ENCODE measurements around the gene SIRPA.
"Not testable (repeated sequence)": the region's sequence is repeated elsewhere in the genome, so short reads cannot be mapped to it uniquely, and the experiment has no call there.

The SIRPA gene

DNA sequence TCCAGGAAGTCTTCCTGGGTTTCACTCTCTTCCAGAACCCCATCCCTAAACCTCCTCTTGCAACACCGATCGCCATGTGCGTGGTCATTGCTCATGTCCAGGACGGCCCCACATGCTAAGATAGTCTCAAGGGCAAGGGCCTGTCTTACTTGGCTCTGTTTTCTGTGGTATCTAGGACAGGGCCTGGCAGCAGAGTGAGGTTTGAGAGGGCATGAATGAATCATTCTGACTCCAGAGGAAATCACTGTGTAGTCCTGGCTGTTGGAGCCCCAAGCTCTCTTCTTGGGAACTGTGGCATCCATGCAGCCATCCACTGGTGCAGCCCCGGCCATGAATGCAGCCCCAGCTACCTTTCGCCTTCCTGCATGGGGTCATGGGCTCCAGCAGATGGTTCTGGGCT lies 12.4 kb downstream of the SIRPA start:
- no peak for DNase-seq (ENCODE audit: low read depth)

DNA sequence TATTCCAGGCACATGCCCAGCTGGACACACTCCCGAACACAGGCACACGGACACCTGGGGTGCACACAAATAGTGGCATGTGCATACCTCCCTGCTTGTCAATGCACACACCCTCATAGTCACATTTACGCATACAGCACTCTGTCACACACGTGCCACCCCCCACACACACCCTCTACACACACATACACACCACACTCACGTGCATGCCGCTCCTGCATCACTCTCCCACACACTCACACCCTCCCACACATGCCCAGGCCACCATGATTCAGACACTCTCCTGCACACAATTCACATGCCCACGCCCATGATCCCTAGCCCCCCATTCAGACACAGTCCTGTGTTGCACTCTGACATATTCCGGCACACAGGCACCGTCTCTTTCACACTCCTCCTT lies 13.0 kb downstream of the SIRPA start:
- DNase-seq (ENCODE audit: low read depth), result no peak

DNA sequence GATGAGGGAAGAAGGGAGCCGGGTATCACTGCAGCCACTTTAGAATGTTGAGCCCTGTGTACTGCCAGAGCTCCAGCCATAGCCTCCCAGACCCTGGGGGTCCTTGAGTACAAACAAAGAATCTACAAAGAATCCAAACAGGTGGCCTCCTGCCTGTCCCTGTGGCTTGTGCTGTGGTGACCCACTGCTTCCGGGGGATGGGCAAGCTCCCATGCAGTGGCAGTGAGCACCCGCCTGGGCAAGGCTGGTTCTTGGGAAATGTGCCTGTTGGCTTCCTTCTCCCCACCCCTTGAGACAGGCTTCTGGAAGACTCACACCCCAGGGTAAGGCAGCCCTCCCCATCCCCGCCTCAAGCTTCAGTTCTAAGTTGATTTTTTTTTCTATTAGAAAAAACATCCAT lies 13.9 kb downstream of the SIRPA start:
- no peak for DNase-seq (ENCODE audit: low read depth)

DNA sequence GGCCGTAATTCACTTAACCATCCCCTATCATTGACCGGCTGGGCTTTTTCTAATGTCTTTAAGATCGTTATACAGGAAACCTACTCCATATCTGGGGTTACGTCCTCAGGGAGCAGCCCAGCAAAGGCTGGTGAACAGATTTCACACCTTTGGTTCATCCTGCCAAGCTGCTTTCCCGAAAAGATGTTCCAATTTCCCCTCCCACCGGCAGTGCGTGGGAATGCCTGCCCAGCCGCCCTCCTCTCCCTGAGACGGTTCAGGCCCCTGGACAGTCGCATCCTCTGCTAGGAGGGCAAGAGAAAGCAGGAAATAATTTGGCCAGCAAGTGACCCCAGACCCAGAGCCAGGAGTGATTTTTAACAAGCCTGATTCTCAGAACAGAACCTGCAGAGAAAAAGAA lies 16.3 kb downstream of the SIRPA start:
- DNase-seq (ENCODE audit: low read depth), result no peak

DNA sequence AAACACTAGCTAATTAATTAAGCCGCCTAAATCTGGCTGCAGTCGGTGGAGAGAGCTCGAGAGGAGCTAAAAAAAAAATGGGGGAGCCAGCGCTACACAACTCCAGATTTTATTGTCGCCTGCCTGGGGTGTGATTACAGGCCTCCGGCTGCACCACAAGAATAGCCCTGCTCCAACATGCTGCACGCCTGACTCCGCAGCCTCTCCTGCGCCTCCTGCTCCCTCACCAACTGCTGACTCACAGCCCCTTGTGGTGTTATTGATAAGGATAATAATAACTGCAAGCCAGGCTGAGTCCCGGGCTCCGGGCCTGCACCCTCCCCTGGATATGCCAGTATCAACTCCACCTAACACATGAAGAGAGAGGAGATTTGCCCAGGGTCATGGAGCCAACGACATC lies 16.8 kb downstream of the SIRPA start:
- peak; percentile 4 for DNase-seq (ENCODE audit: low read depth)

DNA sequence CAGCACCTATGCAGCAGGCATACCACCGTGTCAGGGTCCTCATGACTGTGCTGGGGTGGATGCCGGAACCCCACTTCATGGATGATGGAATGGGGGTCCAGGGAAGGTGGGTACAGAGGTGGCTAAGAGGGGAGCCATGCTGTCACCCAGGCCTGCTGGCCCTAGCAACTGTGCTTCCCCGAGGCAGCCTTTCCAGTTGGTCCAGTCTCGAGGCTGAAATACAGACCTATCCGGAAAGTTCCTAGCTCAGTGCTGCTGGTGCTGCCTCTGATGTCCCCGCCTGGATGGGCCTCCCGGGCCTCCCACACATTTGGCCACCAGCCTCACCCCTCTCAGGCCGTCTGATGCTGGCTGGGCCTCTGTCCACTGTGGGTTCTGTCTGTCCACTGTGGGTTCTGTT lies 17.4 kb downstream of the SIRPA start:
- no peak for DNase-seq (ENCODE audit: low read depth)

DNA sequence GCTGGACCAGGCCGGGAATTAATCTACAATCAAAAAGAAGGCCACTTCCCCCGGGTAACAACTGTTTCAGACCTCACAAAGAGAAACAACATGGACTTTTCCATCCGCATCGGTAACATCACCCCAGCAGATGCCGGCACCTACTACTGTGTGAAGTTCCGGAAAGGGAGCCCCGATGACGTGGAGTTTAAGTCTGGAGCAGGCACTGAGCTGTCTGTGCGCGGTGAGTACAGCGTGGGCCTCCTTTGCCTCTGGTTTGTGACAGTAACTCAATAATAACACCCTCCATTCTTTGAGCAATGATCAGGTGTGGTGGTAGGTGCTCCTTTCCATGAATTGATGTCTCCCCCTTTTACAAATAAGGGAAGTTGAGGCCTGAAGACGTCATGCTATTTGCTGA lies 20.0 kb downstream of the SIRPA start:
- DNase-seq (ENCODE audit: low read depth), result not testable (repeated sequence)

DNA sequence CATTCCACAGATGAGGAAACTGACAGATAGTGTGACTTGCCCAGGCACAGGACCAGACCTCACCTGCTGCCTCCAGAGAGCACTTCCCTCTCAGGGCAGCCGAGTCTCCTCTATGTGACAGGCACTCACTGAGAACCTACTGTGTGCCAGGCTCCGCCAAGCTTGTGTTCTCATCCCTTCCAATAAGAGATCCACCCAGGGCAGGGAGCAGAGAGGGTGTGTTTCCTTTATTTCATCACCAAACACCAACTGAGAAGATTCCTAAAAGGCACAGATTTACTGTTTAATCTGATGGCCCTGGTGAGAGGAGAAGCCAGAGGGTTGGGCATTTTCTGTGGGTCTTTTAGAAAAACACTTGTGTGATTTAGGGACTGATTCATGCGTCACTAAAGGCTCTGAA lies 20.5 kb downstream of the SIRPA start:
- no peak for DNase-seq (ENCODE audit: low read depth)

DNA sequence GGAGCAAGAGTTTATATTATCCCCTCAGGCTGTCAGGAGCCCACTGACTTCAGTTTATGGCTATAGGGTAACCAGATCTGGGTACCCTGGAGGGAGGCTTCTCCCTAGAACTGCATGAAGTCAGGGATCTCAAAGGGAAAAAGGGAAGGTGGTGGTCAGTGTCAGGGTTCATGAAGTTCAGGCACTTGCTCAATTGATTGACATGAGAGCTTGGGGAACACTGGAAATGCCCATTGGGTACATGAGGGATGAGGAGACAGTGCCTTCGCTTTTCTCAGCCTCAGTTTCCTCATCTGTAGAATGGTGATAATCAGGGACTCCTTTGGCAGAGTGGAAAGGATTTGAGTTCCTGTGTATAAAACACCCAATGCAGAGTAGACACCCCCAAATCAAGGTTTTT lies 22.6 kb downstream of the SIRPA start:
- DNase-seq (ENCODE audit: low read depth), result no peak

DNA sequence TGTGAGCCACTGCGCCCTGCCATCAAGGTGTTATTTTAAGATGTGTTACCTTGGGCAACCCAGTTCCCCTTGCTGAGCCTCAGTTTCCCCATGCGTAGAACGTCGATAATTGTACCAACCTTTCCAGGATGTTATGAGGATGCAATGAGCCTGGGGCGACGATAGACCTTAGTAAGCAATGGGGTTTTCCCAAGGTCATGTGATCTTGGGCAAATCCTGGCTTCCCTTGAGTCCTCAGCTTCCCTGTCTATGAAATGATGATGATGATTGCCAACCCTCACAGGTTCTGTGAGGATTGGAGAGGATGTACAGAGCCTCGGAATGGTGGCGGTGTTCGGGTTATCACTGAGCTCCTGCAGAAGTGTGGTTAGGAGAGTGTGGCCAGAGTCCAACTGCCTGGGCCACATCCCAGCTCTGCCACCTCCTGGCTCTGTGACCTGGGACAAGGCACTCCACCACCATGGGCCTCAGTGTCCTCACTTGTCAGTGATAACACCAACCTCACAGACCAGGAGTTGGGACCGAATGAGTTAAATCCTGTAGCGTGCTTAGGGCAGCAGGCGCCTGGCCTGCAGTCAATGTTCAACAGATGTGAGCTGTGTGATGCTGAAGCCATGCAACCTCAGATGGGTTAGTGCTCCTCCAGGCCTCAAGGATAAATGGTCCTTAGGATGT lies 23.4 kb downstream of the SIRPA start:
- no peak for DNase-seq (ENCODE audit: low read depth)

DNA sequence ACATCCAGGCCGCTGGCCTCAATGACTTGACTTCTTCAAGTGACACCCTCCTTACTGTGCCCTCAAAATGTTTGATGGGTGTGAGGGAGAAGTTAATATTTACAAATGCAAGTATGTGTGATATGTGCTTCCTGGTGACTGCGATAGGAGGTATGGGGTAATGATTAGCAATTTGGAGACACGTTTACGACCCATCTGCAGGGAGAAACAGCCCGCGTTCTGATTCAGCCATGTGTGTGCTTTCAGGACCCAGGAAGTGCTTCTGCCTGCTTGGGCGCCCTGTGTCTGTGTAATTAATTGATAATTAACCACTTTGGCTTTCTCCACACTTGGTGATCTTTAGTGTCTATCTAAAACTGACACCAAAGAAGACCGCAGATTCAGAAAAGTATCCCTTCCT lies 25.0 kb downstream of the SIRPA start:
- no peak for DNase-seq (ENCODE audit: low read depth)

DNA sequence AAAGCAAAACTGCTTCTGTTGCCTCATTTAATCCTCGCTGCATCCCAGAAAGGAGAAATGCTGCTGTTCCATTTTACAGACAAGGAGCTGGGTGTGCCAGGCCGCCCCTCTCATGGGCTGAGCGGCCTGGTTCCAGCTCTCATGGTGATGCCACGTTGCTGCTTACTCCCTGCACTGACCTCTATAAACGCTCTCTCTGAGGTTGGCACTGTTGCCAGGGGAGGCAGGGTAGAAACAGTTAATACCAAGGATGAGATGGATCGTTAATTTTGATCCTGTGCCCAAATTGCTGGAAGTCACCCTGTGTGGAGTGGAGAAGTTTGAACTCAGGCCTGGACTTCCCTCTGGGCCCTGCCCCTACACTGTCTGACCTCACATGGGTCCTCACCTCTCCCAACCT lies 25.6 kb downstream of the SIRPA start:
- no peak for DNase-seq (ENCODE audit: low read depth)

DNA sequence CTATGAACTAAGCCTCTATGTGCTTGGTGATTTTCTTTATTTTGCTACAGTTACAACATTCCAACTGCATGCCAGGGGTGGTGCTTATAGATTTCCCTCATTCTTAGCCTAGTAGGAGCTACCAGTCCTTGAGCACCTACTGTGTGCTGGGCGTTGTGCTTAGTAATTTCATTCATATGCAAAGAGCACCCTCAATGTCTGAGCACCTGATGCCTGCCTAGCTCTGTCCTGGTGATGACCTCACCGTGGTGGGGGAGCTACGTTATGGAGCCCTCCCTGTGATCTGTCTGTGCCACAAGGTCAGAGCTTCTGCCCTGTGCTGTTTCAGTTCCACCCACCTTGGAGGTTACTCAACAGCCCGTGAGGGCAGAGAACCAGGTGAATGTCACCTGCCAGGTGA lies 26.8 kb downstream of the SIRPA start:
- not testable (repeated sequence) for DNase-seq (ENCODE audit: low read depth)

DNA sequence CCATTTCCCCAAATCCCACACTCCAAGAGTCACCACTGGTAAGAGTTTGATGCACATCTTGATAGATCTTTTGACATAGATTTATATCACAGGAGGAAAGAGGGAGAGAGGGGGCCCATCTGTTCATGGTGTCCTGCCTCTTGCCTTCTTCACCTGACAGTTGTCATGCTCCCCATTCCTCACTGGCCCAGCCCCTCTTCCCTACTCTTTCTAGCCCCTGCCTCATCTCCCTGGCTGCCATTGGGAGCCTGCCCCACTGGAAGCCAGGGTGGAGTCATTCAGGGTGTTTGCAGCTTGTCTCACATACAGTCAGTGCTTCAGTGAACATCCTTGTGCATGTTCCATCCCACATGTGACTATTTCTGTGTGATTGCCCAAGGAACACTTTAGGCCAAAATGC lies 27.6 kb downstream of the SIRPA start:
- no peak for DNase-seq (ENCODE audit: low read depth)

DNA sequence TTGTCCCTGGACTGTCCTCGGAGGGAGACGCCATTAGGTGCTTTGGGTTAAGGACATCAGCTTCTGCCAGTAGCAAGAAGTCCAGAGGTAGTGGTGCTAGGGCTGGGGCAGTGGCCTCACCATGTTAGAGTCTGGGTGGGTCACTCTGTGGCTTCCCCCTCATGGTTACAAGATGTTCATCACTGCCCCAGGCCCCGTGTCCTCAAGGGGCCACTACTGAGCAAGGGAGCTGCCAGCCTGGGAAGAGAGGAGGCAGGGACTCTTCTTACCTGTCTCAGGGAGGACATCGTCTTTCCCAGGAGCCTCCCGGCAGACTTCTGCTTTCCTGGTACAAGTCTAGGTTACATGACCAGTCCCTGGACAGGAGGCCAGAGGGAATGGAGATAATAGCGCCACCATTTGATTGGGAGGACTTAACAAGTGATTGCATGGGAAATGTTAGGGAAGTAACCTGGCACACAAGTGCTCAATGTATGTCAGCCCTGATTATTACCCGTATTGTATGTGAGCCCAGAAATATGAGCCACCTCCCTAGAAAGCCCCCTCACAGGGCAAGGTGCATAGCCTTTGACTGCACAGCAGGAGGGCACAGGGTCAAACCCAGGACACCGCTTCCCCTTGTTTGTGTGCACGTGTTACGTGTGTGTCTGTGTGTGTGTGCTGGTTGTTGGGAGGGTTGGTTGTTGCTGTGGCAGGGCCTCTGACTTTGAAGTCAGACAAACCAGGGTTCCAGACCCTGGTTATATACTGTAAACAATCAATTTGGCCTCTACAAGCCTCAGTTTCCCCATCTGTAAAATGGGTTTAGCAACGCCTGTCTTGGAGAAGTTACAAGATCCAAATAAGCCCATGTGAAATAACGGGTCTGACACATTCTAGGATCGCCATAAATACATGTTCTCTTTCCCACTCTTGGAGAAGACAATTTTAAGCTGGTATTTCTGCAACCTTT lies 30.0 kb downstream of the SIRPA start:
- DNase-seq (ENCODE audit: low read depth), result no peak

DNA sequence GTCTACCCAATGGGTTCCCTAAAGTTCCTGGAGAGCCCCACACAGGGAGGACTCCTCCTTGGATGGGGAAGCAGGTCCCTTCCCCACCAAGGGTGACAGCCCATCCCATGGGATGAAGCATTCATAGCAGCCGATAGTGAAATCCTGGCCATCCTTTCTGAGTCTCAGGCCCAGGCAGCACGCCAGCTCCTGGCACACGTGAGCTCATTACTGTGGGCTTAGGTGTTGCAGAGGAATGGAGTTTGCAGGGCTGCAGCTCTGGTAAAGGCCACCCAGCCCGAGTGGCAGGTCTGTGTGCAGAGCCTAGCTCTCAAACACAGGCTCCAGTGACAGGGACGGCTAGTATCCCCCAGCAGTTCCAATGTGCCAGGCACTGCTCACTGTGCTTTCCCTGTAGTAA lies 31.0 kb downstream of the SIRPA start:
- no peak for DNase-seq (ENCODE audit: low read depth)

DNA sequence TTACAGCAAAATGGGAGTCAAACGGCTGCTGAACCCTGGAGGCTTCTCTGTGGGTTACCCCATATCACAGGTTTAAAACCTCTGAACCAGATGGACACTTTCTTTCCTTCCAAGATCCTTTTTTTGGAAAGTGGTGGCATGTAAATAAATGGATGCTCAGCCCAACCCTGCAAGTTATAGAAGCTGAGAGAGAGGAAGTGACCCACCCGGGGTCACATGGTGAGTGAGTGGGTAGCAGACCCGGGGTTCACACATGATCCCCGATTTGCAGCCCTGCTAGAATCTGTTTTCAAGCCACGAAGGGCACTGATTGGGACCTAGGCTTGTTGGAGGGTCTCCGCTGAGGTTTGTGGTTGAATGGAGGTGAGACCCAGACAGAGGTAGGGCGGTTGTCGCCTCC lies 32.0 kb downstream of the SIRPA start:
- no peak for DNase-seq (ENCODE audit: low read depth)

DNA sequence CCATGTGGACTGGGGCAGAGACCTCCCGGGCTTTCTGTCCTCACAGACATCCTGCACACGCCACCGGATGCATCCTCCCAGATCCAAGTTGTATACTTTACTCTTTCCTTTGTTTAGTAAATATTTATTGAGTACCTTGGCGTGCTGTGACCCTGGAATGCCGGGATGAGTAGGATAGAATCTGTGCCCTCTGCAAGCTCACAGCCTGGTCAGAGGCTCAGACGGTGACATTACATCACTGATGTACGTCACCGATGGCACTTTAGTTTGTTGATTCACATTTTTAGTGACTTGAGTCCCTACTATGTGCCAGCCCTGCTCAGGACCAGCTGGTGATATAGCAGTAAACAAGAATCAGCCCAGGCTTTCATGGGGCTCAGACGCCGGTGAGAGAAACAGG lies 32.9 kb downstream of the SIRPA start:
- DNase-seq (ENCODE audit: low read depth), result no peak

DNA sequence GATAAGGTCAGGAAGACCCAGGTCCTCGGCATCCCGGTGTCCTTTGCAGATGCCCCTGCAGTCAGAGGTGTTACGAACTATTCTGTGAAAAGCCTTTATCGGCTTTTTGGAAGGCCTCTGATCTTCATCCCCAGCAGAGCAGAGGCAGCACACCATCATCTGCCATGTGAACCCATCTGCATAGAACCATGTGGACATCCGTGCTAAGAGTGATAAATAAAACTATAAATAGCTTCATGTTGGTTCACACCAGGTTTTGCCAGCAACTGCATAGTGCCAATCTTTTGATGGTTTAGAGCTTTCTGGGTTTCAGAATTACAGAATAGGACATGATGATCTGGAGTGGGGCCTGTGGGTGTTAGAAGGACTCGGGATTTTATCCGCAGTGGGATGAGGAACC lies 33.6 kb downstream of the SIRPA start:
- DNase-seq (ENCODE audit: low read depth), result no peak

DNA sequence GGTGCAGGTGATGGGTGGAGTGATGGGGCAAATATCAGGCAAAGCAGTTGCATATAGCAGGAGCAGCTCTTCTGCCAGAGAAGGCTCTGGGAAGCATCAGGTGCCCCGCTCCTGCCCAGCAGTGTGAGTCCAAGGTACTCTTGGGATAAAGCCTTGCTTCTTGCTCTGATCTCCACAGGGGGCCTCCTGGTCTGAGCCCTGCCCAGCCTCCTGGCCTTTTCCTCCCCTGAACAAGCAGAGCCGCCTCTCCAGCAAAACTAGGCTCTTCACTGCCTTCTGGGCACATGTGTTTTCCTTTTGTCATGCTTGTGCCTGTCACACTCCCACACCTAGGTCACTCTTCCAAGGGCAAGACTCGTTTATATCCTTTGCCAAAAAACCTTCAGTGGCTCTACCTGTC lies 34.3 kb downstream of the SIRPA start:
- DNase-seq (ENCODE audit: low read depth), result no peak

DNA sequence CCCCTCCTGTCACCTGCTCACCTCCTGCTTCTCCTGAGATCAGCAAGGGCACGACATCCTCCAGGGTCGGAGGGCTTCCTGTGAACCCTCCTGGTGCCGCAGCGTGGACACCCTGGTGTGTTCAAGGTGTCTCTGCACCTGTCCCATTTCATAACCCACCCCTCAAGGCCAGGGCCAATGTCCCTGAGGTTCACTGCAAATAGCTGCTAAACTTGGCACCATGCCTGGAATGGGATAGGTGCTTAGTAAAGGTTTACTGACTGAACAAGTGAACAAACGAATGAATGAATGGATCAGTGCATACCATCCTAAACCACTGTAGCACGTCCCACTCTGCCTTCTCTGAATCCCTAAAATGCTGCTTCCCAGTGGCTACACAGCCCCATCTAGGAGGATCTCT lies 35.0 kb downstream of the SIRPA start:
- DNase-seq (ENCODE audit: low read depth), result no peak

DNA sequence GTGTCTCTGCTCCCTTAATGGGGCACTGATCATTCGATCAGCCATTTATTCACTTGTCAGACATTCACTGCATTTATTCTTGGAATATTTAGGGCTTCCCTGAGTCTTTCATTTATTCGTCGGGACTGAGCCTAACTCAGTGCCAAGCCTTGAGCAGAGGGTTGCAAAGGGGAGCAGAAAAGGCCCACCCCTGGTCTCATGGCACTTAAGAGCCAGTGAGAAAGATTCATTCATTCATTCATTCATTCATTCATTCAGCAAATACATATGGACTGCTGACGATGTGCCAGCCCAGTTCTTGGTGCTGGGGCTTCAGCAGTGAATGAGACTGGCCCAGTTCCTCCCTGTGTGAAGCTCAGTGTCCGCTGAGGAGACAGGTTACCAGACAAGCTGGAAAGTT lies 36.6 kb downstream of the SIRPA start:
- DNase-seq (ENCODE audit: low read depth), result no peak

DNA sequence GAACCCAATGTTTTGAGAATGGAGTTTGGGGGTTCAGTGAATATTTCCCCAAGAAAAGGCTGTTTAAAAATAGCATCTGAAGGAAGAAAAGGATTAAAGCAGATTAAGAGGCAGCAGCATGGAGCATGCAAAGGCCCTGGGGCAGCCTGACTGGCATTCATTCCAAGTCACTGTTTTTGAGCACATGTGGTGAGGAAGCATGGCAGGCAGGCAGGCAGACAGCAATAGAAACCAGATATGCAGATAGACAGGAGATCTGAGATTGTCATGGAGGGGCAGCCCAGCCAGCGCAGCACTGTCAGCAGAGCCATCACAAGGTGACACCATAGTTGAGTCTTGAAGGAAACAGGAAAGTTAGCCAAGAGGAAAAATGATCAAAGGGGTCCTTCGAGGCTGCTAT lies 37.8 kb downstream of the SIRPA start:
- no peak for DNase-seq (ENCODE audit: low read depth)

DNA sequence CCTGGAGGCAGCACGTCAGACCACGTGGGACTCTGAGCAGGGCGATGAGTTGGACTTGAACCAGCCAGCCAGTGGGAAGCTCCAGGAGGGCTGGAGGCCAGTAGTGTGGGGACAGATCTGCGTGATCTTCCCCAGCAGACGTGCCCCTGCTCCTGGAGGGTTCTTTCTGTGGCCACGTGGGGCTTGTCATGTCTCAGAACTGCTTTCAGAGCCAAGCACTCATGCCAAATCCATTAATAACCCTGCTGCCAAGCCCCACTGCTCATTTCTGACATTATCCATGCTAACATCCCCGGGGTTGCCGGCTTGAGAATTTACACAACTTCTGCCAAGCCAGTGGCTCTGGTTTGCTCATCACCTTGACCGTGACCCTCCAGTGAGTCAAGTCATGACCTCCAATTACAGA lies 38.3 kb downstream of the SIRPA start:
- DNase-seq (ENCODE audit: low read depth), result no peak
